ENCODE data around the gene RASSF6. TPM values are rescaled to one million over a fixed set of nuclear protein-coding genes. Genes with fewer than 3 reads are reported as not detected.
"Not testable (repeated sequence)": the region's sequence is repeated elsewhere in the genome, so short reads cannot be mapped to it uniquely, and the experiment has no call there.

Gene RASSF6
- total and polyA plus RNA-seq, 4 donors, result 1.2 to 7.6 (median 2.0) TPM

- H3K27ac ChIP-seq (ENCODE audit: low read depth in 1 of 2, low read length in 1 of 2), result no peak overlapping the region
- no peak overlapping the region for H3K9ac ChIP-seq (ENCODE audit: insufficient read depth in 1 of 2, low read length in 2 of 2)
- TF ChIP-seq CTCF (IDR thresholded peaks at IDR 0.05; ENCODE audit: control extremely low read depth, extremely low read depth), result no peak
- no peak for ATAC-seq (ENCODE audit: insufficient read depth, low FRiP score)
- H3K9me3 ChIP-seq (ENCODE audit: control insufficient read depth in 4 of 4, insufficient read depth in 3 of 4, low read length in 3 of 4), result no peaks in the 10 kb centered on the region
- H3K27me3 ChIP-seq (ENCODE audit: control insufficient read depth in 3 of 3, insufficient read depth in 3 of 3, low read length in 2 of 3), result no peaks in the 10 kb centered on the region
- no peak overlapping the region for H3K4me3 ChIP-seq
- H3K36me3 ChIP-seq (ENCODE audit: control insufficient read depth in 4 of 4, insufficient read depth in 4 of 4, low read length in 4 of 4), result no peaks in the 10 kb centered on the region
- no peaks in the 10 kb centered on the region for H3K4me1 ChIP-seq (ENCODE audit: control insufficient read depth in 5 of 5, insufficient read depth in 5 of 5, low read length in 5 of 5)
- no peak for DNase-seq
Measured at GRCh38 chr4:73575660-73576059, 44.6 kb downstream of the RASSF6 start.

GRCh38 chr4:73573794-73574528 is 46.3 kb downstream of the RASSF6 start:
- peak; percentile 26 for TF ChIP-seq CTCF (IDR thresholded peaks at IDR 0.05; ENCODE audit: control extremely low read depth, extremely low read depth)
- Histone ChIP-seq H3K9ac (ENCODE audit: insufficient read depth in 1 of 2, low read length in 2 of 2) (no peak overlapping the region), H3K27ac (ENCODE audit: low read depth in 1 of 2, low read length in 1 of 2) (no peak overlapping the region), H3K9me3 (ENCODE audit: control insufficient read depth in 4 of 4, insufficient read depth in 3 of 4, low read length in 3 of 4) (no peaks in the 10 kb centered on the region), H3K27me3 (ENCODE audit: control insufficient read depth in 3 of 3, insufficient read depth in 3 of 3, low read length in 2 of 3) (no peaks in the 10 kb centered on the region), H3K36me3 (ENCODE audit: control insufficient read depth in 4 of 4, insufficient read depth in 4 of 4, low read length in 4 of 4) (no peaks in the 10 kb centered on the region), H3K4me3 (no peak overlapping the region), H3K4me1 (ENCODE audit: control insufficient read depth in 5 of 5, insufficient read depth in 5 of 5, low read length in 5 of 5) (no peaks in the 10 kb centered on the region)
- DNase-seq (peak; percentile 81 to 91 (median 88)), ATAC-seq (ENCODE audit: insufficient read depth, low FRiP score) (peak; percentile 41)
- WGBS, 2 donors, result 64 to 67% methylated on average over 8 of the region's 8 CpGs

- not testable (repeated sequence) for H3K4me3 ChIP-seq; ATAC-seq (ENCODE audit: insufficient read depth, low FRiP score); H3K27ac ChIP-seq (ENCODE audit: low read depth in 1 of 2, low read length in 1 of 2); H3K9ac ChIP-seq (ENCODE audit: insufficient read depth in 1 of 2, low read length in 2 of 2); H3K36me3 ChIP-seq (ENCODE audit: control insufficient read depth in 4 of 4, insufficient read depth in 4 of 4, low read length in 4 of 4); H3K27me3 ChIP-seq (ENCODE audit: control insufficient read depth in 3 of 3, insufficient read depth in 3 of 3, low read length in 2 of 3); H3K4me1 ChIP-seq (ENCODE audit: control insufficient read depth in 5 of 5, insufficient read depth in 5 of 5, low read length in 5 of 5); H3K9me3 ChIP-seq (ENCODE audit: control insufficient read depth in 4 of 4, insufficient read depth in 3 of 4, low read length in 3 of 4); DNase-seq
- WGBS, 2 donors, result 91 to 93% methylated on average over 11 of the region's 11 CpGs
Measured at GRCh38 chr4:73550865-73551264, 69.4 kb downstream of the RASSF6 start.

- Histone ChIP-seq H3K4me1 (ENCODE audit: control insufficient read depth in 5 of 5, insufficient read depth in 5 of 5, low read length in 5 of 5) (no peaks in the 10 kb centered on the region), H3K9me3 (ENCODE audit: control insufficient read depth in 4 of 4, insufficient read depth in 3 of 4, low read length in 3 of 4) (no peaks in the 10 kb centered on the region), H3K27ac (ENCODE audit: low read depth in 1 of 2, low read length in 1 of 2) (no peak overlapping the region), H3K36me3 (ENCODE audit: control insufficient read depth in 4 of 4, insufficient read depth in 4 of 4, low read length in 4 of 4) (no peaks in the 10 kb centered on the region), H3K4me3 (no peak overlapping the region), H3K9ac (ENCODE audit: insufficient read depth in 1 of 2, low read length in 2 of 2) (no peak overlapping the region), H3K27me3 (ENCODE audit: control insufficient read depth in 3 of 3, insufficient read depth in 3 of 3, low read length in 2 of 3) (no peaks in the 10 kb centered on the region)
- ATAC-seq (ENCODE audit: insufficient read depth, low FRiP score) (no peak), DNase-seq (no peak)
- WGBS, 2 donors, result 92 to 97% methylated on average over 2 of the region's 2 CpGs
- TF ChIP-seq CTCF (IDR thresholded peaks at IDR 0.05; ENCODE audit: control extremely low read depth, extremely low read depth), result no peak
Measured at GRCh38 chr4:73544620-73545019, 75.6 kb downstream of the RASSF6 start.

Measured in lung (tissue), 12 donors.